Measurements from ENCODE around the gene TMEM61. TPM values are rescaled to one million over a fixed set of nuclear protein-coding genes. Genes with fewer than 3 reads are reported as not detected.

The TMEM61 gene
- total and polyA plus RNA-seq, 8 donors: 0.55 to 130 (median 1.6) TPM; not detected in 1

DNA sequence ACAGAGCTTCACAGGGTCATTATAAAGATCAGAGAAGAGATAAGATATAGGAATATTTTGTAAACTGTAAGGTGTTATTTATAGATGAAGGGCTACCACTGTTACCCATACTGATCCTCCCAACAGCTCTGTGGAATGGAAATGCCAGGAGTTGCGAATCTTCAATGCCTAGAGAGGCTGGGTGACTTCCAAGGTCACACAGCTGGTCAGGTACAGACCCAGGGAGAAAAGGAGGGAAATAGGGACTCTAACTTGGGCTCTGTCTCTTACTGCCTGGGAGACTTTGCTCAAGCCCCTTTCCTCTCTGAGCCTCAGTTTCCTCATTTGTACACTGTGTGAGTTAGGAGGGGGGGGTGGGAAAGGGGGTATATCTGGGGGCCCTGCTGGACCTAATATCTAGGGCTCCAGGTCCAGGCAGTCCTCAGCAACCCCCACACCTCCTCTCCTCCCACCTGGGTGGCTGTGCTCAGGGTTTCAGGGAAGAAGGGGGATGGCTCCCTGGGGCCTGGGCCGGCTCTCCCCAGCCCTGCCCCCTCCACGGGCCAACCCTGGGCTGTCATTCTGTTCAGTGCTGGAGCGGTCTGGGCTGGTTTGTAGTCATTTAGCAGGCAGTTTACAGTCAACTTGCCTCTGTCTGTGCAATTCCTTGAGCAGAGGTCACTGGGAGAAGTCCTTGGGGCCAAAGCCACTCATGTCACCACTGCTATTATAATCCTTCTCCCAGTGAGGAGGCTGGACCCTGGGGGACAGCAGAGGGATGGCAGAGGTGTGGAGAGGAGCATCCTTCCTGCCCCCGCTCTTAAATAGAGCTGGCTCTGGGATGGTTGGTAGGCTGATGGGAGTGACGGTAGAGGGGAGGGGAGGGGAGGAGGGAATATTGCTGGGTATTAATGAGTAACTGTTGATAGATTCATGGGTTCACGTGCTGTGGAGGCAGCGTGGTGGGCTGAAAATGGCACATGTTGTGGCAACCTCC lies 20.0 kb downstream of the TMEM61 start:
- H3K27me3 ChIP-seq: peaks cover 0 to 63% (median 27%) of the 10 kb centered on the region in 3 donors
- TF ChIP-seq, protein P1, sequence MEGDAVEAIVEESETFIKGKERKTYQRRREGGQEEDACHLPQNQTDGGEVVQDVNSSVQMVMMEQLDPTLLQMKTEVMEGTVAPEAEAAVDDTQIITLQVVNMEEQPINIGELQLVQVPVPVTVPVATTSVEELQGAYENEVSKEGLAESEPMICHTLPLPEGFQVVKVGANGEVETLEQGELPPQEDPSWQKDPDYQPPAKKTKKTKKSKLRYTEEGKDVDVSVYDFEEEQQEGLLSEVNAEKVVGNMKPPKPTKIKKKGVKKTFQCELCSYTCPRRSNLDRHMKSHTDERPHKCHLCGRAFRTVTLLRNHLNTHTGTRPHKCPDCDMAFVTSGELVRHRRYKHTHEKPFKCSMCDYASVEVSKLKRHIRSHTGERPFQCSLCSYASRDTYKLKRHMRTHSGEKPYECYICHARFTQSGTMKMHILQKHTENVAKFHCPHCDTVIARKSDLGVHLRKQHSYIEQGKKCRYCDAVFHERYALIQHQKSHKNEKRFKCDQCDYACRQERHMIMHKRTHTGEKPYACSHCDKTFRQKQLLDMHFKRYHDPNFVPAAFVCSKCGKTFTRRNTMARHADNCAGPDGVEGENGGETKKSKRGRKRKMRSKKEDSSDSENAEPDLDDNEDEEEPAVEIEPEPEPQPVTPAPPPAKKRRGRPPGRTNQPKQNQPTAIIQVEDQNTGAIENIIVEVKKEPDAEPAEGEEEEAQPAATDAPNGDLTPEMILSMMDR (IDR thresholded peaks at IDR 0.05): no peak
- TF ChIP-seq EP300 (IDR thresholded peaks at IDR 0.05) (no peak), POLR2AphosphoS5 (IDR thresholded peaks at IDR 0.05) (no peak), POLR2A (IDR thresholded peaks at IDR 0.05) (no peak)
- no peak overlapping the region for H3K27ac ChIP-seq
- no peak overlapping the region for H3K4me3 ChIP-seq
- WGBS, 5 donors: 69 to 85% (median 72%) methylated on average over 5 to 8 of the region's 8 CpGs
- H3K9me3 ChIP-seq: no peaks in the 10 kb centered on the region
- H3K4me1 ChIP-seq: peaks cover 7 to 12% (median 10%) of the 10 kb centered on the region in 4 donors
- DNase-seq: no peak
- intact Hi-C loops (cut with DNase I; ENCODE audit: low total_unique reads): no loop called here
- no peaks in the 10 kb centered on the region for H3K36me3 ChIP-seq

DNA sequence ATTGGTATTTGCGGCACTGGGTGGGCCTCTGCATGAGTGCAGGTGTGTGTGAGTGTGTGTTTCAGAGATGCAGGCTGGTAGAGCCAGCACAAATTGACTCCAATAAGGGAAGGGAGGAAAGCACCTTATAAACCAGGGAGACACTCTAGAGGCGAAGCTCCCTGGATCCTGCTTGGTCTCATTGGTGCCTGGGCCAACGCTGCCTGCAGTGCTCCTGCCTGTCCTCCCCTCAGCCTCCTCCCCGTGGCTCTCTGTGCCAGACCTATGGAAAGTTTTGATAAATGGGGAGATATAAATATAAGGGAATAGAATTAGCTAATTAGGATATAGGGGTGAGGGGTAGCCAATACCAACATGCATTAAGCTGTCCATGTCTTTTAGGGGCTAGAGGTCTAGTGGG lies 20.9 kb downstream of the TMEM61 start:
- H3K36me3 ChIP-seq: no peaks in the 10 kb centered on the region
- TF ChIP-seq POLR2A (IDR thresholded peaks at IDR 0.05) (no peak), EP300 (IDR thresholded peaks at IDR 0.05) (no peak), POLR2AphosphoS5 (IDR thresholded peaks at IDR 0.05) (no peak)
- TF ChIP-seq, protein P1 (IDR thresholded peaks at IDR 0.05): no peak
- no peak for DNase-seq
- H3K4me3 ChIP-seq: no peak overlapping the region
- no peaks in the 10 kb centered on the region for H3K9me3 ChIP-seq
- intact Hi-C loops (cut with DNase I; ENCODE audit: low total_unique reads): no loop called here
- H3K27ac ChIP-seq: no peak overlapping the region
- WGBS, 5 donors: 78 to 90% (median 86%) methylated on average over 4 of the region's 4 CpGs
- peaks cover 7 to 9% (median 8%) of the 10 kb centered on the region in 4 donors for H3K4me1 ChIP-seq
- H3K27me3 ChIP-seq: peaks cover 0 to 54% (median 23%) of the 10 kb centered on the region in 3 donors

DNA sequence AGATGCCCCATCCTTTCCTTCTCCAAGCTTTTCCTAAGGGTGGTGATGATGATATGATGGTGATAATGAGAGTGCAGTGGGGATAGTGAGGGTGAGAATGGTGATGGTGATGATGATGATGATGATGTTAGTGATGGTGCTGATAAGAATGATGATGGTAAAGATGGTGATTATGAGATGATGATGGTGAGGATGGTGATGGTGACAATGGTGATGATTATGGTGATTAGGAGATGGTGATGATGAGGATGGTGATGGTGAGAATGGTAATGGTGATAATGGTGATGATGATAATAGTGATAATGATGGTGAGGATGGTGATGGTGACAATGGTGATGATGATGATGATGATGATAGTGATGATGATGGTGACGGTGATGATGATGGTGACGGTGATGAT lies 22.3 kb downstream of the TMEM61 start:
- H3K27me3 ChIP-seq: peaks cover 0 to 40% (median 9%) of the 10 kb centered on the region in 3 donors
- H3K4me1 ChIP-seq: no peaks in the 10 kb centered on the region
- WGBS, 5 donors: 41 to 56% (median 53%) methylated on average over 2 of the region's 2 CpGs
- no peak overlapping the region for H3K27ac ChIP-seq
- intact Hi-C loops (cut with DNase I; ENCODE audit: low total_unique reads): no loop called here
- no peak overlapping the region for H3K4me3 ChIP-seq
- H3K9me3 ChIP-seq: no peaks in the 10 kb centered on the region
- DNase-seq: no peak
- H3K36me3 ChIP-seq: no peaks in the 10 kb centered on the region
- TF ChIP-seq, protein P1 (IDR thresholded peaks at IDR 0.05): no peak
- TF ChIP-seq EP300 (IDR thresholded peaks at IDR 0.05) (no peak), POLR2AphosphoS5 (IDR thresholded peaks at IDR 0.05) (no peak)

DNA sequence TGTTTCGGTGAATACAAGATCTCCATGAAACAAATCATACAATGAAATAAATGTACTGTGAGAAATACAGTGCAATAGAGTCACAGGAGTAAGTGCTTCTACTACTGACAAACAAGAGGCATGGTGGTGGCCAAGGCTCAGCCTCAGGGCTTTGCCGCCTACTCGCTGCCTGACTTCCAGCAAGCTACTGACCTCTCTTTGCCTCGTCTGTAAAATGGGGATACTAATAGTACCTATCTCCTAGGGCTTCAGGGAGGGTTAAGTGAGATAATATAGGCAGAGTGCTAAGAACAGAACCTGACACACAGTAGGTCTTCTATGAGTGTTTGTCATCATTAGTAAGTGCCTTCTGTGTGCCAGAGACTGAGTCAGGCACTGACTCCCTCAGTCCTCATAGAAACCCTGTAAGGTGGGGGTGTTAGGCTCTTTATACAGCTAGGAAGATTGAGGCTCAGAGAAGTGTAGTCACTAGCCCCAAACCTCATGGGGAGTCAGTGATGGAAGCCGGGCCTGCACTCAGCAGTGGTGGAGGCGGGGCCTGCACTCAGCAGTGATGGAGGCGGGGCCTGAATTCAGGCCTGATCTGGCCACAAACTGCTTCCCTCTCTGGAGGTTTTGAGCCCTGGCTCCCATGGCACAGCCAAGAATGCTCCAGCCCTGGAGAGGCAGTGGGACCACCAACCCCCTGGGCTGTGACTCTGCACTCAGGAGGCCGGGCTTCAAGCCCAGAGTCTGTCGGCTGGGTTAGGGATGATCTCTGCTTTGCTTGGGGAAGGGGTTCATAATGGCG lies 25.1 kb downstream of the TMEM61 start:
- TF ChIP-seq POLR2A (IDR thresholded peaks at IDR 0.05): no peak
- no peak for TF ChIP-seq POLR2AphosphoS5 (IDR thresholded peaks at IDR 0.05)
- TF ChIP-seq, protein P1 (IDR thresholded peaks at IDR 0.05): no peak
- no peak for TF ChIP-seq EP300 (IDR thresholded peaks at IDR 0.05)
- WGBS, 5 donors: 84 to 94% (median 87%) methylated on average over 4 to 10 of the region's 10 CpGs
- intact Hi-C loops (cut with DNase I; ENCODE audit: low total_unique reads): no loop called here
- Histone ChIP-seq H3K4me1 (no peaks in the 10 kb centered on the region), H3K36me3 (no peaks in the 10 kb centered on the region), H3K27ac (no peak overlapping the region), H3K9me3 (no peaks in the 10 kb centered on the region), H3K4me3 (no peak overlapping the region), H3K27me3 (peaks cover 0 to 11% (median 2%) of the 10 kb centered on the region in 3 donors)
- no peak for DNase-seq

Data from stomach (tissue), 9 donors.